Measurements from ENCODE around the gene TTF1. TPM values are rescaled to one million over a fixed set of nuclear protein-coding genes. Genes with fewer than 3 reads are reported as not detected.

The TTF1 gene
- 10 to 100 TPM; 33.0 to 36.0 TPM for total RNA-seq

DNA sequence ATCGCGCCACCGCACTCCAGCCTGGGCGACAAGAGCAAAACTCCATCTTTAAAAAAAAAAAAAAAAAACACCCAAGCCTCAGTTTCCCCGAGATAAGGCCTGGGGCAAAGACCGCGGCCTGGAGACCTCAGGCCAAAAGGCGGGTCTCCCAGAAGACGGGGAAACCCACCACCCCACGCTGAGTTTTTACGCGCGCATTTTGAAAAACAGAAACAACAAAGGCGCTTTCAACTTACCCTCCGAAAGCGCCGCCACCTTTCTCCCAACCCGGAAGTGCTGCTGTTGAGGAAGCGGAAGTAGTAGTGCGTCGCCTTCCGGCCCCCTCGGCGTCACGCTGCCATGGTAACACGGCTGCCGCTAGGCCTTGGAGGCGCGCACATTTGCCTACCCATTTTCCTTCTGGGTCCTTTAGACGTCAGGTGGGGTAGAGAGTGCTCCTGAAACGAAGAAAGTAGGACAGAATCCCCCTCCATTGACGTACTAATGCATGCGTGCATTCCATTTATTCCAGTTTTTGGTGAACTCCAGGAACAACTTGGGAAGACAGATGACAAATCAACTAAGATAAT is at the start of gene TTF1:
Gene TTF1 (minus strand): TSS at position 287 of the 569 bp plus-strand sequence. CDS start 4,019 bp downstream, outside the sequence.
- peaks cover 36 to 42% of the 10 kb centered on the region in 2 donors for H3K36me3 Mint-ChIP-seq
- H3K27ac Mint-ChIP-seq: peak within 1 kb of the TSS; percentile 90 to 92
- peak; percentile 90 to 93 for ATAC-seq

DNA sequence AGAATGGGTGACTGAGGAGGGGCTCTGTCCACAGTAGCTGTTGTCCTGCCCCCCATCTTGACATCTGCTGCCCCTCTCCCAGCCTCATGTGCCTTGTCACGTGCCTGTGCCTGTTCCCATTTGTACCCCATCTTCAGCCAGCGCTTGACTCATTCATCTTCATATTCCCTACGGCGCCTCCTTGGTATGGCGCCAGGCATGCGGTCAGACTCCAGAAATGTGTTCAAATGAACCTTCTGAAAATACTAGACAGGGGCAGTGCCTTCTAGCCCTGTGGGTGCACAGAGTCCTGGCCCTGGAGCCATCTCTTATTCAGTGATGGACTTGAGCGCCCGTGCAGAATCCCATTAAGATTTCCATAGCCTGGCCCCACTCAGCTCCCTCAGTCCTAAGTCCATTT is 49.6 kb upstream of the TTF1 start:
- no peak for ATAC-seq

More for the DNA sequence above, at the start of gene TTF1:
- peak; percentile 88 to 90 for DNase-seq (ENCODE audit: low spot score in 2 of 2)
- H3K9me3 Mint-ChIP-seq: no peaks in the 10 kb centered on the region

GRCh38 chr9:132451276-132451675 is 44.6 kb upstream of the TTF1 start:
- ATAC-seq (peak; percentile 99 to 100), DNase-seq (ENCODE audit: low spot score in 2 of 2) (peak; percentile 8 to 61)
- Mint-ChIP-seq H3K9me3 (no peaks in the 10 kb centered on the region), H3K27ac (no peak overlapping the region), H3K36me3 (no peaks in the 10 kb centered on the region)

More for the DNA sequence above, 49.6 kb upstream of the TTF1 start:
- H3K27ac Mint-ChIP-seq: no peak overlapping the region
- H3K9me3 Mint-ChIP-seq: no peaks in the 10 kb centered on the region
- DNase-seq (ENCODE audit: low spot score in 2 of 2): no peak
- H3K36me3 Mint-ChIP-seq: no peaks in the 10 kb centered on the region

DNA sequence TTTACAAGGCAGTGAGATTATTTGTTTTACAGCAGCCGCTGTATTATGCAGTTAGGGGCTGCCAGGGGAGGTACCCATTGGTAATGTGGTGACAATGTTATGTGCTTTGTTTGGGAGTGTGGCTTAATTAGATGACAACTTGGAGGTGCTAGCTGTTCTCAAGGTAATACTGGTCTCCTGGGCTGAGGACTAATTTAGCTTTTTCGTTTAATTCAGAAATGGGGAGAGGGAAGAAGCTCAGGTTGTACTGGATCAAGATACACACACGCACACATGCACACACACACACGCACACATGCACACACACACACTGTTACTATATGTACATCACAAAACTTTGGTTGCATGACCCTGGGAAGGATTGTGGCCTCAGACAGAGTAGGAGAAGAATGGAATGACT is 41.3 kb upstream of the TTF1 start:
- H3K9me3 Mint-ChIP-seq: no peaks in the 10 kb centered on the region
- ATAC-seq (no peak), DNase-seq (ENCODE audit: low spot score in 2 of 2) (no peak)
- no peaks in the 10 kb centered on the region for H3K36me3 Mint-ChIP-seq
- H3K27ac Mint-ChIP-seq: no peak overlapping the region

GRCh38 chr9:132447346-132447745 is 40.7 kb upstream of the TTF1 start:
- Mint-ChIP-seq H3K9me3 (no peaks in the 10 kb centered on the region), H3K36me3 (no peaks in the 10 kb centered on the region), H3K27ac (no peak overlapping the region)
- ATAC-seq (no peak), DNase-seq (ENCODE audit: low spot score in 2 of 2) (no peak)

DNA sequence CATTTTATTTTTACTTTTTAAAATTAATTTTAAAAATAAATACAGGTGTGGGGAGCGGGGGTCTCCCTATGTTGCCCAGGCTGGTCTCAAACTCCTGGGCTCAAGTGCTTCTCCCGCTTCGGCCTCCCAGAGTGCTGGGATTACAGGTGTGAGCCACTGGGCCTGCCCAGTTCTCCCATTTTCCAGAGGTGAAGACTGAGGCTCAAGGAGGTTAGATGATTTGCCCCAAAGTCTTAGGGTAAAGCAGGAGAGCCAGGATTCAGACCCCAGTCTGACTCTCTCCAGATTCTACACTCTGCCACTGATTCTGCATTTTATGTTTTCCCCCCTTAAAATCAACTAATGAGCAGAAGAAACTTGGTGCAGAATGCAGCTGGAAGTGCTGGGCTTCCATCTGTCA is 40.2 kb upstream of the TTF1 start:
- H3K9me3 Mint-ChIP-seq: no peaks in the 10 kb centered on the region
- DNase-seq (ENCODE audit: low spot score in 2 of 2) (no peak), ATAC-seq (no peak)
- H3K36me3 Mint-ChIP-seq: no peaks in the 10 kb centered on the region
- H3K27ac Mint-ChIP-seq: no peak overlapping the region

DNA sequence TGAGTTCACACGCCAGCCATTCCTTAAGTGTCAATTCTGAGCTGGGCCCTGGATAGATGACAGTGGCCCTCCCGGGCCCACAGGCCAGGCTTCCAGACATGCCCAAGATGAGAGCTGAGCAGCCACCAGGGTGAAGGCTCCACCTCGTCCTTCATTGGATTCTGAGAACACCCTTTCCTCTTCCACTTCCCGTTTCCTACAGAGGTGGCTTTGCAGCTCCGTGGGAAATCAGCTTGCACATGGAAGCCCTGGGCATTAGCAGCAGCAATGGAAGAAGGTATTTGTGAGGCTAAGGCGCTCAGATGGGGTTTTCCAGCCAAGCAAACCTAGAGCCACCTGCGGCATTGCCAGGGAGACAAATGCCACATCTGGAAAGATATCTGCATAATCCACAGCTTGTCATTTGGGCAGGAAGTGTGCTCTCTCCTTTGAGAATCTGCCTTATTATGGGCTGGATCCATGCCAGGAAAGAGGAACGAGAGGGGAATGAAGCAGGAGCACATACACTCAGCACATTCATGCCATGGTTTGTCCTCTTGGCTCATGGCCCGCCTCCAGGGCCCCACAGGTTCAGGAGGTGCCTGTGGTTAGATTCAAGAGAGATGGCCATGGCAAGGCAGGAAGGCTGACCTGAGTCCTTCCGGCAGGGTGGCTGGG is 37.4 kb upstream of the TTF1 start:
- Mint-ChIP-seq H3K9me3 (no peaks in the 10 kb centered on the region), H3K27ac (no peak overlapping the region), H3K36me3 (no peaks in the 10 kb centered on the region)
- no peak for DNase-seq (ENCODE audit: low spot score in 2 of 2)
- no peak for ATAC-seq

- ATAC-seq (no peak), DNase-seq (ENCODE audit: low spot score in 2 of 2) (no peak)
- H3K36me3 Mint-ChIP-seq: no peaks in the 10 kb centered on the region
- no peaks in the 10 kb centered on the region for H3K9me3 Mint-ChIP-seq
- no peak overlapping the region for H3K27ac Mint-ChIP-seq
Measured at GRCh38 chr9:132441404-132441803, 34.8 kb upstream of the TTF1 start.

DNA sequence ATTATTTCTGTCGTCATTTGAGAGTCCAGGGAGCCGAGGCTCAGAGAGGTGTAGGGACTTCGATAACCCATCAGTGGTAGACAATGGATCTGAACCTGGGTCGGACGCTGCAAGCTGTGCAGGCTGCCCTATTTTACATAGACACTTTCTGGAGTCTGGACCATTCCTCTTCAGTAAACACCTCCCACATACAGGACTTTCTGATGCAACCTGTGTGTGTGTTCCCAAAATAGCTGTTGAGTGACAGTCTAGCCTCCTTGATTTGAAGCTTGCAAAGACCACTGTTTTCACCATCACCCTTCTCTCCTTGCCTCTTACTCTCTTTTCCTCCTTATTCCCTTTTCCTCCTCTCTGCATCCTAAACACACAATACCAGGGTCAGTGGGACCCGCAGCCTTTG is 34.1 kb upstream of the TTF1 start:
- Mint-ChIP-seq H3K27ac (no peak overlapping the region), H3K9me3 (no peaks in the 10 kb centered on the region), H3K36me3 (no peaks in the 10 kb centered on the region)
- no peak for DNase-seq (ENCODE audit: low spot score in 2 of 2)
- ATAC-seq: no peak

GRCh38 chr9:132439153-132439552 is 32.5 kb upstream of the TTF1 start:
- H3K9me3 Mint-ChIP-seq: no peaks in the 10 kb centered on the region
- no peak for DNase-seq (ENCODE audit: low spot score in 2 of 2)
- no peak overlapping the region for H3K27ac Mint-ChIP-seq
- H3K36me3 Mint-ChIP-seq: no peaks in the 10 kb centered on the region
- ATAC-seq: no peak

DNA sequence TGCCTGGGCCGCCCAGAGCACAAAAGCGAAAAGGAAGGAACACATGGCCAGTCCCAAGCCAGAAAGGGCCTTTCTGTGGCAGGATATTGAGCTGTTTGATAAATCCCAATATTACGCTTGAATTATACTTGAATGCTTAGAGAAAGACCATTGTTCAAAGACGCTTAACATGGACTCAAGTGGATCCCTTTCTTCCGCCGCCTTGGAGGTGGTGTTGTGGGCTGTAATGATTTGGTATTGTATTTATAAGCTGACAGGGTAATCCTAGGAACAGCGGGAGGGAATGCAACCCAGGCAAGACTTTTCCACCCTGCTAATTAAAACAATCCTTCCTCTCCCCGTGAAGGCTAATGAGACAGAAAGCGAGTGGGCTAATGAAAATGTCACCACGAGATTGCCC is 28.2 kb upstream of the TTF1 start:
- Mint-ChIP-seq H3K27ac (no peak overlapping the region), H3K9me3 (no peaks in the 10 kb centered on the region)

GRCh38 chr9:132430998-132431397 is 24.4 kb upstream of the TTF1 start:
- ATAC-seq (no peak), DNase-seq (ENCODE audit: low spot score in 2 of 2) (no peak)
- Mint-ChIP-seq H3K9me3 (no peaks in the 10 kb centered on the region), H3K36me3 (no peaks in the 10 kb centered on the region), H3K27ac (no peak overlapping the region)

More for the DNA sequence above, 28.2 kb upstream of the TTF1 start:
- ATAC-seq (no peak), DNase-seq (ENCODE audit: low spot score in 2 of 2) (no peak)
- H3K36me3 Mint-ChIP-seq: no peaks in the 10 kb centered on the region

- no peak for DNase-seq (ENCODE audit: low spot score in 2 of 2)
- H3K9me3 Mint-ChIP-seq: no peaks in the 10 kb centered on the region
- H3K27ac Mint-ChIP-seq: no peak overlapping the region
- H3K36me3 Mint-ChIP-seq: no peaks in the 10 kb centered on the region
- no peak for ATAC-seq
Measured at GRCh38 chr9:132426639-132427414, 20.2 kb upstream of the TTF1 start.

GRCh38 chr9:132425675-132426062 is 19.0 kb upstream of the TTF1 start:
- no peak for ATAC-seq
- no peak overlapping the region for H3K27ac Mint-ChIP-seq
- no peaks in the 10 kb centered on the region for H3K36me3 Mint-ChIP-seq
- H3K9me3 Mint-ChIP-seq: no peaks in the 10 kb centered on the region
- DNase-seq (ENCODE audit: low spot score in 2 of 2): no peak

GRCh38 chr9:132424857-132425674 is 18.4 kb upstream of the TTF1 start:
- Mint-ChIP-seq H3K9me3 (no peaks in the 10 kb centered on the region), H3K36me3 (no peaks in the 10 kb centered on the region), H3K27ac (no peak overlapping the region)
- DNase-seq (ENCODE audit: low spot score in 2 of 2) (no peak), ATAC-seq (no peak)

DNA sequence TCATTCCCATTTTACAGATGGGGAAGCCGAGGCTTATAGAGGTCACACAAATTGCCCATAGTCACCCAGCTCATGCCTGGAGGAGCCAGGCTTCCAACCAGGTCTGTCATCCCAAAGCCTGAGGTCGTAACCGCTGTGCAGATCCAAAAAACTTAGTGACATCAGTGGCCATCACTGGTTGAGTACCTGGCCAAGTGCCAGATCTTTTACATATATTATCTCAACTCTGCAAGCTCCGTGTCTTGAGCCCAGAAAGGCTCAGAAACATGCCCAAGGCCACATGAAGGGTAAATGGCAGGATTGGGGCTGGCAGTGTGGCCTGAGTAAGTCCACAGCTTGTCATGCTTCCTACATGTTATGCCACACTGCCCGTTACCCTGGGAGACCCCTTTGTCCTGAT is 16.9 kb upstream of the TTF1 start:
- Mint-ChIP-seq H3K9me3 (no peaks in the 10 kb centered on the region), H3K27ac (no peak overlapping the region), H3K36me3 (no peaks in the 10 kb centered on the region)
- DNase-seq (ENCODE audit: low spot score in 2 of 2): no peak
- ATAC-seq: no peak

GRCh38 chr9:132422574-132422973 is 15.9 kb upstream of the TTF1 start:
- no peaks in the 10 kb centered on the region for H3K36me3 Mint-ChIP-seq
- ATAC-seq: no peak

More at GRCh38 chr9:132422574-132422973, 15.9 kb upstream of the TTF1 start:
- H3K9me3 Mint-ChIP-seq: no peaks in the 10 kb centered on the region
- DNase-seq (ENCODE audit: low spot score in 2 of 2): no peak
- no peak overlapping the region for H3K27ac Mint-ChIP-seq

All from activated naive CD4-positive, alpha-beta T cell treated with anti-CD3 and anti-CD28 coated beads, Interleukin-2, amount 50 U/mL, for 72 hours (primary cell).